GM19372 (cell line): ENCODE data around the gene KIAA0930.

Experiments
- ATAC-seq: cut with Tn5 transposase; IDR thresholded peaks from one replicate; pipeline ENCODE4 v1.9.1; 2021; ENCODE audit warnings: mild to moderate bottlenecking, low read depth, moderate library complexity; ENCODE audit not compliant: unreplicated experiment

The KIAA0930 gene

DNA sequence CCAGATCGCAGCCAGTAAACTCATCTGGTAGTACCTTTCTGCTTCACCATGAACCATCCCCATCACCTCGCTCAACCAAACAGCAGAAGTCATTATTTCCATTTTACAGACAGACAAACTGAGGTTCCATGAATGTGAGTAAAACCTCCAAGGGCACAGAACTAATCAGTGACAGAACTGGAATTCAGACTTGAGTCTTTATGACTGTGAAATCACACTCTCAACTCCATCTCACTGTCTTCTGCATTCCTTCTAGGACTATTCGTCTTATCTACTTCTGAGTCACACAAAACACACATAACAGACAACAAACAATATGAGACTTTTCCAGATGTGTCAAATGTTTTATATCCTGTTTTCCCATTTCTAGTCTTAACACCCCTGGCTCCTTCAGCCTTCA lies 86.3 kb downstream of the KIAA0930 start:
- ATAC-seq = no peak

- ATAC-seq = no peak
These were observed 89.2 kb downstream of the KIAA0930 start for GRCh38 chr22:45151503-45151902.

GRCh38 chr22:45150139-45150538 lies 90.6 kb downstream of the KIAA0930 start:
- no peak for ATAC-seq

DNA sequence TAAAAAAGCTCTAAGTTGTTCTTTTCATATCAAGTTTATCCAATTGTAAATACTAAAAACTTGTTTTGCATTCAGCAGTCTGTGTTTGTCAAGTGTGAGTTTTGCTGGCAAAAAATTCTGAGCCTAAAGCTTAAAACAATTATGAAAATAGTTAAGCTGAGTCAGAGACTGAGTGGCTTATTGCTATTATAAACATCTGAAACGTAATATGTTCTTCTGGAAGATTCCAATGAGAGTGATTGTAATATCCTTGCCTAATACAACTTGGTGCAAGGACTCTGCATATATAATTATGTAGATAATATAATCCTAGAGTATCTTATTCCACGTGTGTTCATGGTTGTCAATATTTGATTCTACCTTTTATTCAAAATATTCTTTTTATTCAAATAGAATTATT lies 91.0 kb downstream of the KIAA0930 start:
- no peak for ATAC-seq

- ATAC-seq = no peak
These were observed 95.8 kb downstream of the KIAA0930 start for GRCh38 chr22:45144916-45145315.

DNA sequence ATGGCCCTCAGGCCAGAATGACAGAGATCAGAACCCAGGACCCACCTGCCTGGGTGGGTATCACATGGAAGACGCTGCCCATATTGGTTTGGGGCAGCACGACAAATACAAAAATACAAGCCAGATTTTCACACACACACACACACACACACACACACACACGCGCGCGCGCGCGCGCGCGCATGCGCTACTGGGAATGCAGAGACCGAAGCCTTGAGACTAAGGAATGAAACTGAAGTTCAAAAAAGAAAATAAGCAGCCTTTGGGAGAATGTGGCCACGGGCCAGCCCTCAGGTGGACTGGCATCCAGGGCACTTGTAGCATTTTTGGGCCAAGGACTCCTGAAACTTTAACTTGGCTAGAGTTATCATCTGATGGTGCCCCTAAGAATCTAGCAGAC lies 98.3 kb downstream of the KIAA0930 start:
- ATAC-seq = no peak
